Gastroesophageal sphincter (tissue), 4 donors: ENCODE measurements around the gene HSCB. TPM values are rescaled to one million over a fixed set of nuclear protein-coding genes. Genes with fewer than 3 reads are reported as not detected.

ENCODE experiments used
- ATAC-seq: fragments of 150-250 bp; one replicate; pipeline ENCODE4 v1.9.1; 2016; ENCODE audit warnings: mild to moderate bottlenecking, moderate library complexity
- H3K27ac ChIP-seq, 4 donors: fragments of 200-600 bp; sonication (generic) in 3 of 4; 1 replicate in 3 of 4; 2 replicates in 1 of 4; pipeline ENCODE4 v1.5.1; 2016 to 2019
- H3K27me3 ChIP-seq: fragments of 200-600 bp; sonication (generic); one replicate; pipeline ENCODE4 v1.5.1; 2019
- H3K36me3 ChIP-seq, 2 donors: fragments of 200-600 bp; sonication (generic); one replicate each; pipeline ENCODE4 v1.5.1; 2019; ENCODE audit warnings: control low read depth in 1 of 2
- H3K4me1 ChIP-seq, 3 donors: fragments of 200-600 bp; sonication (generic); 1 replicate in 2 of 3; 2 replicates in 1 of 3; pipeline ENCODE4 v1.5.1; 2016 to 2019; ENCODE audit warnings: control low read depth in 2 of 3
- H3K4me3 ChIP-seq, 2 donors: fragments of 200-600 bp; sonication (generic); one replicate each; pipeline ENCODE4 v1.5.1; 2019; ENCODE audit warnings: mild to moderate bottlenecking in 1 of 2, moderate library complexity in 1 of 2
- H3K9me3 ChIP-seq, 3 donors: fragments of 200-600 bp; sonication (generic); one replicate each; pipeline ENCODE4 v1.5.1; 2017 to 2019; ENCODE audit warnings: control low read depth in 2 of 3
- EP300 ChIP-seq: sonication (generic); formaldehyde crosslinking; IDR thresholded peaks from one replicate; pipeline ENCODE4 v1.6.1; 2017; ENCODE audit warnings: antibody characterized with exemption, mild to moderate bottlenecking
- POLR2A ChIP-seq, 2 donors: fragments of 450-650 bp; IDR thresholded peaks; one replicate each; pipeline ENCODE4 v1.6.1; 2017; ENCODE audit warnings: antibody characterized with exemption in 2 of 2, mild to moderate bottlenecking in 2 of 2, moderate library complexity in 1 of 2
- POLR2AphosphoS5 ChIP-seq: sonication (generic); formaldehyde crosslinking; IDR thresholded peaks from one replicate; pipeline ENCODE4 v1.6.1; 2017; ENCODE audit warnings: antibody characterized with exemption
- WGBS, 2 donors: methylation state at CpG; one replicate each; pipeline ENCODE4 v1.1.5; 2018; ENCODE audit warnings: low coverage in 1 of 2; 5-methylcytosine and 5-hydroxymethylcytosine counted together
- total RNA-seq, 4 donors: library from RNA; depleted of rRNA; stranded (reverse); fragments of >200 nt; gene quantifications; one replicate each; pipeline ENCODE4 v1.1.0, GENCODE V29; 2016
- TF ChIP-seq, protein P1 (sequence below), 4 experiments: fragments of 200-600 bp in 2 of 4; fragments of 450-650 bp in 2 of 4; sonication (generic) in 1 of 4; IDR thresholded peaks; one replicate each; pipeline ENCODE4 v1.5.1; 2017 to 2019; ENCODE audit warnings: antibody characterized with exemption in 4 of 4, mild to moderate bottlenecking in 2 of 4, moderate library complexity in 2 of 4

Gene HSCB
- total RNA-seq, 4 donors from 2014 or later = 14.0 to 17.1 (median 15.0) TPM

- WGBS, 2 donors = 92 to 100% methylated on average over 1 to 2 of the region's 3 CpGs
- Histone ChIP-seq H3K9me3 (no peaks in the 10 kb centered on the region), H3K27ac (peak overlapping the region in 1 of 4 donors; percentile 19), H3K4me3 (no peak overlapping the region), H3K27me3 (no peaks in the 10 kb centered on the region), H3K4me1 (peaks cover 0 to 34% (median 4%) of the 10 kb centered on the region in 3 donors), H3K36me3 (peaks cover 0 to 80% of the 10 kb centered on the region in 2 donors)
- TF ChIP-seq POLR2AphosphoS5 (no peak), POLR2A (IDR thresholded peaks at IDR 0.05) (no peak), EP300 (no peak)
- TF ChIP-seq, protein P1, sequence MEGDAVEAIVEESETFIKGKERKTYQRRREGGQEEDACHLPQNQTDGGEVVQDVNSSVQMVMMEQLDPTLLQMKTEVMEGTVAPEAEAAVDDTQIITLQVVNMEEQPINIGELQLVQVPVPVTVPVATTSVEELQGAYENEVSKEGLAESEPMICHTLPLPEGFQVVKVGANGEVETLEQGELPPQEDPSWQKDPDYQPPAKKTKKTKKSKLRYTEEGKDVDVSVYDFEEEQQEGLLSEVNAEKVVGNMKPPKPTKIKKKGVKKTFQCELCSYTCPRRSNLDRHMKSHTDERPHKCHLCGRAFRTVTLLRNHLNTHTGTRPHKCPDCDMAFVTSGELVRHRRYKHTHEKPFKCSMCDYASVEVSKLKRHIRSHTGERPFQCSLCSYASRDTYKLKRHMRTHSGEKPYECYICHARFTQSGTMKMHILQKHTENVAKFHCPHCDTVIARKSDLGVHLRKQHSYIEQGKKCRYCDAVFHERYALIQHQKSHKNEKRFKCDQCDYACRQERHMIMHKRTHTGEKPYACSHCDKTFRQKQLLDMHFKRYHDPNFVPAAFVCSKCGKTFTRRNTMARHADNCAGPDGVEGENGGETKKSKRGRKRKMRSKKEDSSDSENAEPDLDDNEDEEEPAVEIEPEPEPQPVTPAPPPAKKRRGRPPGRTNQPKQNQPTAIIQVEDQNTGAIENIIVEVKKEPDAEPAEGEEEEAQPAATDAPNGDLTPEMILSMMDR (IDR thresholded peaks at IDR 0.05) = no peak
- no peak for ATAC-seq
Measured at GRCh38 chr22:28791841-28792490, 50.1 kb downstream of the HSCB start.

DNA sequence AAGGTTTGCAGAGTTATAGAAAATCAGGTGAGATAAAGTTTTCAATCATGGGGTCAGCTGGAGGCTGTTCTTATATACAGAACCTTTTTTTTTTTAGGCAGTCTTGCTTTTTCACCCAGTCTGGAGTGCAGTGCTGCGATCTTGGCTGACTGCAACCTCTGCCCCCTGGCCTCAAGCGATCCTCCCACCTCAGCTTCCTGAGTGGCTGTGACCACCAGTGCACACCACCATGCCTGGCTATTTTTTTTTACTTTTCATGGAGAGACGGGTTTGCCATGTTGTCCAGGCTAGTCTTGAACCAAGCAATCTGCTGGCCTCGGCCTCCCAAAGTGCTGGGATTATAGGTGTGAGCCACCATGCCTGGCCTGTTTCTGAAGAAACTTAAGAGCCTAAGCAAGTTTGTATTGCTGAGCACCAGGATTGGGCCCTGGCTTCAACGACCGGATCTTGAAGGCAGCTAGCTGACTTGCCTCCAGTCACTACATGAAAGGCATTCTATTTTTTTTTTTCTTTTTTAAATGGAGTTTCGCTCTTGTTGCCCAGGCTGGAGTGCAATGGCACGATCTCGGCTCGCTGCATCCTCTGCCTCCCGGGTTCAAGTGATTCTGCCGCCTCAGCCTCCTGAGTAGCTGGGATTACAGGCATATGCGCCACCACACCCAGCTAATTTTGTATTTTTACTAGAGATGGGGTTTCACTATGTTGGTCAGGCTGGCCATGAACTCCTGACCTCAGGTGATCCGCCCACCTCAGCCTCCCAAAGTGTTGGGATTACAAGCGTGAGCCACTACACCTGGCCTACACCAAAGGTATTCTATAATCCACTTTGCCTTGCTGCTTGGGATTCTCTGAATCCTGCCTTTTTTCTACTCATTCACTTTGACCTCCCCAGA, 50.9 kb downstream of the HSCB start:
- H3K9me3 ChIP-seq = no peaks in the 10 kb centered on the region
- no peak overlapping the region for H3K27ac ChIP-seq
- H3K36me3 ChIP-seq = peaks cover 0 to 80% of the 10 kb centered on the region in 2 donors
- no peaks in the 10 kb centered on the region for H3K27me3 ChIP-seq
- ATAC-seq = no peak
- H3K4me3 ChIP-seq = no peak overlapping the region
- 79 to 80% methylated on average over 5 to 7 of the region's 15 CpGs for whole genome bisulfite sequencing, 2 donors
- H3K4me1 ChIP-seq = peaks cover 0 to 39% (median 10%) of the 10 kb centered on the region in 3 donors
- TF ChIP-seq POLR2A (IDR thresholded peaks at IDR 0.05) (no peak), EP300 (no peak), POLR2AphosphoS5 (no peak)
- TF ChIP-seq, protein P1 (IDR thresholded peaks at IDR 0.05) = no peak

DNA sequence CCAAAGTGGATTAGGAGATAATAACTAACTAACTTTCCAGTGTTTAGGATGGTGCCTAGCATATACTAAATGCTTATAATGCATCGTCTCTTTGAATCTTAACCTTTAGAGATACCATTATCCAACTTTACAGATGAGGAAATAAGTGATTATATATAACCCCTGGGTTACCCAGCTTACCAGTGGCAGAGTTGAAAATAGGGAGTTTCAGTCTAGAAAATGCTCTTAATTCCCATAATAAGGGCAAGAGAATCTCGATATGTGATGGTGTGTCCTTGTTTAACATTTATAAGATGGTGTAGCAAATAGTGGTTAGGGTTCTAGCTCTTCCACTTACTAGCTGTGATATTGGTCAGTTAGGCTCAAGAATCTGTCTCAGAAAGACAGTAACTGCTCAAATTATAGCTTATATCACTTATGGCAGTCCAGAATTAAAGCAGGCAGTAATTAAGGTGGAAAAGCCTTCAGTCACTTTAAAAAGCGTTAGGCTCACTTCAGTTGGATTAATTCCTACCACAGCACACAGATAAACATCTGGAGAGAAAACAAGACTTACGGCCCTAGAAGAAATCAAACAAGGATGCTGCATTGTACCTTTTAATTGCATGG, 52.2 kb downstream of the HSCB start:
- H3K36me3 ChIP-seq = peaks cover 0 to 72% of the 10 kb centered on the region in 2 donors
- H3K4me1 ChIP-seq = peaks cover 0 to 42% (median 10%) of the 10 kb centered on the region in 3 donors
- H3K4me3 ChIP-seq = no peak overlapping the region
- ATAC-seq = no peak
- no peaks in the 10 kb centered on the region for H3K27me3 ChIP-seq
- TF ChIP-seq, protein P1 (IDR thresholded peaks at IDR 0.05) = no peak
- TF ChIP-seq EP300 = no peak
- TF ChIP-seq POLR2AphosphoS5 = no peak
- TF ChIP-seq POLR2A (IDR thresholded peaks at IDR 0.05) = no peak
- H3K9me3 ChIP-seq = no peaks in the 10 kb centered on the region
- no peak overlapping the region for H3K27ac ChIP-seq
- 64 to 68% methylated on average over 4 of the region's 4 CpGs for WGBS, 2 donors

DNA sequence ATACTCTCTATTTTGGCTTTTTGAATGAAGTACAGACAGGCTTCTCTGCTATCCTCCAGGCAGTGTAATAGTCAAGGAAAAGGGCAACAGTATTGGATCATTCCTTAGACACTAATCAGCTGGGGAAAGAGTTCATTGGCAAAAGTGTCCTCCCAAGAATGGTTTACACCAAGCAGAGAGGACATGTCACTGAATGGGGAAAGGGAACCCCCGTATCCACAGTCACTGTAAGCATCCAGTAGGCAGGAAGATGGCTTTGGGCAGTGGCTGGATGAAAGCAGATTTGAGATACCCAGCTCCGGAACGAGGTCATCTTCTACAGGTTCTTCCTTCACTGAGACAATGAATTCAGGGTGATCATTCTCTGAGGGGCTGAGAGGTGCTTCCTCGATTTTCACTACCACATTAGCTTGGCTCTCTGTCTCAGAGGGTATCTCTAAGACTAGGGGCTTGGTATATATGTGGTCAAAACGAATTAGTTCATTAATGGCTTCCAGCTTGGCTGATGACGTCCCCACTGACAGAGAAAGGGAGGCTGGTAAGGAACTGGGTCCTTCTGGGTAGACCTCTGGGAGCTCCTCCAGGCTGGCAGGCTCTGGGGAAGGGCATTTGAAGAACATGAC, 53.3 kb downstream of the HSCB start:
- peaks cover 0 to 47% (median 10%) of the 10 kb centered on the region in 3 donors for H3K4me1 ChIP-seq
- WGBS, 2 donors = 40 to 76% methylated on average over 2 to 4 of the region's 6 CpGs
- H3K27ac ChIP-seq = peak overlapping the region in 1 of 4 donors; percentile 10
- TF ChIP-seq, protein P1 (IDR thresholded peaks at IDR 0.05) = no peak
- TF ChIP-seq POLR2A (IDR thresholded peaks at IDR 0.05) = no peak
- no peak for TF ChIP-seq POLR2AphosphoS5
- no peak for TF ChIP-seq EP300
- H3K27me3 ChIP-seq = no peaks in the 10 kb centered on the region
- H3K9me3 ChIP-seq = no peaks in the 10 kb centered on the region
- H3K4me3 ChIP-seq = no peak overlapping the region
- H3K36me3 ChIP-seq = peaks cover 0 to 63% of the 10 kb centered on the region in 2 donors
- no peak for ATAC-seq
